GM10847 (cell line): Measurements from ENCODE around the gene STX2.

ENCODE experiments used
- POLR2A ChIP-seq: IDR thresholded peaks from 2 replicates; pipeline ENCODE4 v1.6.1; 2011; ENCODE audit not compliant: insufficient read length; ENCODE audit errors: extremely low read depth

The STX2 gene

DNA sequence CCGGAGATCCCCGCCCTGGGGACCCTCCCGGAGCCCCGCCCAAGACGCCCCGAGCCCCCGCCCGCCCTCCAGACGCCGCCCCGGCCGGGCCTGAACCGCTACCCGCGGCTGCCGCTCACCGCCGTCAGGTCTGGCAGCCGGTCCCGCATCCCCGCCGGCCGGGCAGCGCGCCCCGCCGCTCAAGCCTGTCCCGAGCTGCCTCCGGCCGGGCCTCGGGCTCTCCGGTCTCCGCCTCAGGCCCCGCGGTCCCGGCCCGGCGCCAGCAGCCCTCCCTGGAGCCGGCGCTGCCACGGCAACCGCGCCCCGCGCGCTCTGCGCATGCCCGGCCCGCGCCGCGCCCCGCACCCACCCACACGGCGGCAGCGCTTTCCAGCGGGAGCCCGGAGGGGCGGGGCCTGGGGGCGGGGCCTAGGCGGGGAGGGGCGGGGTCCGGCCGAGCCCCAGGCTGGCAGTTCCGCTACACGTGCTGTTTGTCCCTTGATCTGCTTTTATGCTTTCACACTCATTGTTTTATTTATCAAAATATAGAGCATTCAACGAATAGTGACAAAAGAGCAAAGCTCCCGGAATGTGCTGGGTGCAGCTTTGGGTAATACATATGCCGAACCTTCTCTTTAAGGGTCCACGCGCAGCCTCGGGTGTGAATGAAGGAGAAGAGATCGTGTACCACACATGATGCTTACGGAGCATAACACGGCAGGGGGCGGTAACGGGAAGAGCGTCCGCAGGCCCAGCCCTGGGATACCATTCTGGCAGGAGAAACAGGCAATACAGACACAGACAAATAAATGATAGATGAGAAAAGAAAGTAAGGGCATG lies at the start of gene STX2:
TSS of gene STX2 (minus strand) at position 300 of the 819 bp plus-strand sequence. CDS start at position 149, 151 bp downstream.
- no peak for TF ChIP-seq POLR2A

DNA sequence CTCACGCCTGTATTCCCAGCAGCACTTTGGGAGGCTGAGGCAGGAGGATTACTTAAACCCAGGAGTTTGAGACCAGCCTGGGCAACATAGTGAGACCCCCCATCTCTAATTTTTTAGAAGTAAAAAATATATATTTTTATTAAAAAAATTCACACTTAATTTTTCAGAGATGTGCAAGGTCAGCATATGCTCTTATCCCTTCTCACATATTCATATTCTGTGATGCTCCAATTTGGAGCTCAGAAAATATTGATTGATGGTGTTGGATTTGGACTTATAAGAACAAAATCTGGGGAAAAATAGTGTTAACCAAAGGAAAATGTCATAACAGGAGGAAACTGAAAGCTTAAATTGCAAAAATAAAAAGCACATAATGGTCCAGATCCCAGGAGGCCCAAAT lies 42.5 kb upstream of the STX2 start:
- no peak for TF ChIP-seq POLR2A

DNA sequence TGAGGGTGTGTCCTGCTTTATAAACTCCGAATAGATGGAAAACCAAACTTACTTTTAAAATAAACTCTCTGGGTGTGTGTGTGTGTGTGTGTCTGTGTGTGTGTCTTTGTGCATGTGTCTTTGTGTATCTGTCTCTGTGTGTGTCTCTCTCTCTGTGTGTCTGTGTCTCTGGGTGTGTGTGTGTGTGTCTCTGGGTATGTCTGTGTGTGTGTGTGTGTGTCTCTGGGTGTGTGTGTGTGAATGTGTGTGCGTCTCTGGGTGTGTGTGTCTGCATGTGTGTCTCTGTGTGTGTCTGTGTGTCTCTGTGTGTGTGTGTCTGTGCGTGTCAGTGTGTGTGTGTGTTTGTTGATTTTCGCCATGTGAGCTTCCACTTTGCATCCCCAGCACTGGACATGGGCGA lies 42.0 kb upstream of the STX2 start:
- no peak for TF ChIP-seq POLR2A

DNA sequence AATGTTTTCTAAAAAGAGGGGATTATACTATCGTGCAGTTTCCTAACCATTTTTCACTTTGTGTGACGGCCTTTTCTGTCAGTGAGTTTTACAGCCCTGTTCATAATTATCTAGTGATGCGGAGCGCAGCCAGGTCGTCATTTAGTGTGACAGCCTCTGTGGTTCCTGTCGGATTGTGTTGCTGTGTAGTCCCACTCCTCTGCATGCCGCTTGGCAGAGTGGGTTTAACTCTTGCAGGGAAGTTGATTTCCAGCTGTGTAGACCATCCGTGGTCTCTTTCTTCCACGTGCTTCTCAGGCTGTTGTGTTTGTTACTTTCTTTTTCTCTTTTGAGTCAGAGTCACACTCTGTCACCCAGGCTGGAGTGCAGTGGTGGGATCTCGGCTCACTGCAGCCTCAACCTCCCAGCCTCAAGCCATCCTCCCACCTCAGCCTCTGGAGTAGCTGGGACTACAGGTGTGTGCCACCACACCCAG lies 41.4 kb upstream of the STX2 start:
- no peak for TF ChIP-seq POLR2A

DNA sequence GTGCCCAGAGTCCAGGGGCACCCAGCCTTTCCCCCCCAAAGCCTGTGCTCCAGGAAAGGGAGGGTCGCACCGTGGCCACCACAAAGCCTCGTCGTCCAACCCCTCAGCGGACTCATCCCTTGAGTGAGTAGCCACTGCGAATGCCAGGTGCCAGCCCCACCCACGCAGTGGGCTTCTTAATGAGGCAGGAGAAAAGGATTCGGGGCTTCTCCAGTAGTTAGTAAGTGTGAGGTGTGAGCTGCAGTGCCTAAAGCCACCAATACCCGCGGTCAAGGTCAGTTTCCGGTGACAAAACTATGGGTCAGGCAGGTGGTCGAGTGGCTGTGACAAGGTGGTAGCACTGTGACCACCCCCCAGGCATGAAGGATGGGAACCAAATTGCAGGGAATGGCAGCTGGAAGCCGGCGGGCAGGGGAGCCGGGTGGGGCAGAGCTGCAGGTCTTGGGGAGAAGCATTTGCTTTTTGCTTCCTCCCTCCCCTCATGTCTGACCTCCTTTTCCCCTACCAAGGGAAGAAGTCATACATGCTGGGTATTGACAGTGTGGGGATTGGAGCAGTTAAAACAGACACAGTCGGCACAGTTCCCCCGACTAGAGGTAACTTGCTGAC lies 40.8 kb upstream of the STX2 start:
- no peak for TF ChIP-seq POLR2A

DNA sequence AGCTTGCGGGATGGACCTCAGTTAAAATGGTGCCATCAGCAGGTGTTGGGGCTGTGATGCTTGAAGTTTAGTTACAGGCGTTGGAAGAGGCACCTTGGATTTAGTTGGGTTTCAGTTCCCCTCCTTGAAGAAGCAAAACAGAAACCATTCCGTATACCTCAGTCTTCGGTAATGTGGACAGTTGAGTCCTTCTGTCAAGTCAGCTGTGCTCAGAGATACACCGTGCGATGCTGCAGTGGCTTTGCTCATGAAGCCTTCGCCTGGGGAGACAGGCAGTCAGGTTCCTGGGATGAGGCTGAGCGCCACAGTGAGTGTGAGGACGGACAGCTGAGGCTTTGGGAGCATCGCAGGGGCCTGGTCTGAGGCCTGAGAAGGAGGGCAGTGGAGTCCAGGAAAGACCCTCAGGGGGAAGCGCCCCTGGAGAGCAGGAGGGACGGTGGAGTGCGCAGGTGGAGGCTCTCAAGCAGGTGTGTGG lies 40.2 kb upstream of the STX2 start:
- no peak for TF ChIP-seq POLR2A

DNA sequence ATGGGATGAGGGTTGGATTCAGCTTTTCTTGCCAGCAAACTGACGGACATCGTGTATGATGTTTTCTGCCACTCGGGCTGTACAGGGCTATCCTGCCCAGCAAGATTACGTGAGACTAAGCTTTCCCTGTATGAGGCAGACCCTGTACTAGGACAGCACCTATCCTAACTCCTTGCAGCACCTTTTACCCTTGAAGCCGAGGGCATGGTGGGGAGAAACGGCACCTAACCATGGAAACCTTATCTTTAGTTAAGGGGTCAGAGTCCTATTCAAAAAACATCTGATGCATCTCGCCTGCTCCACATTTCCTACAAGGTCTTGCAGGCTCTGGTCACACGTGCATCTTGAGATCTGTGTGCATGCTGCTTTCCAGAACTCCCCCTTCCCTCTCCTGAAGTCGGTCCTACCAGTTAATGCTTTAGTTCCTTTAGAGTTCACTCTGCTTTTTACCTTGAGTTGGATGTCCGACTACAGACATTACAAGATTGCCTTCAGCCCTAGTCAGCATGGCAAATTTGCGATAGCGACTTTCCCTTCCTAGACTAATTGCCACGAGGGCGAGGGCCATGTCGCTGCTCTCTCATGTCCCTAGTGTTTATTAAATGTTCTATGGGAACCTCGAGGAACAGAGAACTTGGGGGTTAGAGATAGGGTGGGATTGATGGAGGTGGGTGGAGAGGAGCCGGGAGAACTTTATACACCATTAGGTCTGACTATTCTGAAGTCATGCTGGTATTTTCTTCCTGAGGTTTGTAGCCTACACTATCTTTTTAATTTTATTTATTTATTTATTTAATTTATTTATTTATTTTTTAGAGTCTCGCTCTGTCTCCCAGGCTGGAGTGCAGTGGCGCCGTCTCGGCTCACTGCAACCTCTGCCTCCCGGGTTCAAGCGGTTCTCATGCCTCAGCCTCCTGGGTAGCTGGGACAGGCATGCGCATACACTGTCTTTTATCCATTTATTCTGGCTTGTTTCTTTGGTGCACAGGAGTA lies 39.4 kb upstream of the STX2 start:
- no peak for TF ChIP-seq POLR2A

DNA sequence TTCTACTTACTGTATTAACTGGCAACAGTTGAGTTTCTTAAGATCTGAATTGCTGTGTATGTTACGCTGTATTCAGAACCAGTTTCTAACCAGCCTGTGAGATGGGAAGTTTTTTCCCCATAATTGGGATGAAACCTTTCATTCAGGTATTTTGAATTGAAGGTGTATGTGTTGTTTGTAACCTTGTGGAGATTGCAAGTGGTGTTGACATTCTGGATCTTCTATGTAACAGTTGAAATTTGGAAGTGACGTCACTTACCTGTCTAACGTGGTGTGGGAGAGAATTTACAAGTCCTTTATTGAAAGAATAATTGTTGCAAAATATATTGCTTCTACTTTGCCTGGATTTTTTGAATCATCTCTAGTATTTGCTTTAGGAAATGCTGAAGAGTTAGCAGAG lies 38.3 kb upstream of the STX2 start:
- no peak for TF ChIP-seq POLR2A

DNA sequence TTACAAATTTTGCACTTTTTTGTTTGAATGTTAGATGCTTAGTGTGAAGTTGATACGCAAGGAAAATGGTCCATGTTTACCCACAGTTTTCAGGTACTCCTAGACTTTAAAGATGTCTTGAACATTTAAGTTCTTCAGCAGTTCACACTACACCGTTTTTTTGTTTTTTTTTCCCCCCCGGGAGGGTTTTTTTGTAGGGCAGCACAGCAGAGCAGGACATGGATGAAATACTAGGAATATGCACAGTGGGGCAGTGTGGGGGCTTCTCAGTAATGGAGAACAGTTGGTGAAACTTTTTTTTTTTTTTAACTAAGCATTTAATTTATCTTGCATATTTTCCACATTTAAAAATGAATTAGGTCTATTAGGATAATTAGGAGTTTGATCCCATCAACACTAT lies 37.7 kb upstream of the STX2 start:
- TF ChIP-seq POLR2A = no peak

DNA sequence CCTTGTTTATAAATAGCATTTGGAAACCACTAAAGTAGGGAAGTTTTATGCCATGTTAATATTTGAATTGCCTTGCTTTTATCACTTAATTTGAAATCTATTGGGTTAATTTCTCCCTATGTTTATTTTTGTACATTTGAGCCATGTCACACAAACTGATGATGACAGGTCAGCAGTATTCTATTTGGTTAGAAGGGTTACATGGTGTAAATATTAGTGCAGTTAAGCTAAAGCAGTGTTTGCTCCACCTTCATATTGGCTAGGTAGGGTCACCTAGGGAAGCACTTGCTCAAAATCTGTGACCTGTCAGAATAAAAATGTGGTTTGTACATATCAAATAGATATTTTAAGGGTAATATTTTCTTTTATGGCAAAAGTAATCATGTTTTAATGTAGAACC lies 37.2 kb upstream of the STX2 start:
- no peak for TF ChIP-seq POLR2A

DNA sequence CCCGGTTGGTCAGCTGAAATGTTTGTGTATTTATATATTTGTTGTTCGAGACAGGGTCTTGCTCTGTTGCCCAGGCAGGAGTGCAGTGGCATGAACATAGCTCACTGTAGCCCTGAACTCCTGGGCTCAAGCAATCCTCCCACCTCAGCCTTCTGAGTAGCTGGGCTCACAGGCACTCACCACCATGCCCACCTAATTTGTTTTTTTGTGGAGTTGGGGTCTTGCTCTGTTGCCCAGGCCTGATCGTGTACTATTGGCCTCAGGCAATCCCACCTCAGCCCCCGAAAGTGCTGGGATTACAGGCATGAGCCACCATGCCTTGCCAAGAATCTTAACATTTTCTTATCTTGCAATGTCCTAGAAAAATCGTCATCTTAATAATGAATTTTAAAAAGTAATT lies 36.1 kb upstream of the STX2 start:
- TF ChIP-seq POLR2A = no peak

DNA sequence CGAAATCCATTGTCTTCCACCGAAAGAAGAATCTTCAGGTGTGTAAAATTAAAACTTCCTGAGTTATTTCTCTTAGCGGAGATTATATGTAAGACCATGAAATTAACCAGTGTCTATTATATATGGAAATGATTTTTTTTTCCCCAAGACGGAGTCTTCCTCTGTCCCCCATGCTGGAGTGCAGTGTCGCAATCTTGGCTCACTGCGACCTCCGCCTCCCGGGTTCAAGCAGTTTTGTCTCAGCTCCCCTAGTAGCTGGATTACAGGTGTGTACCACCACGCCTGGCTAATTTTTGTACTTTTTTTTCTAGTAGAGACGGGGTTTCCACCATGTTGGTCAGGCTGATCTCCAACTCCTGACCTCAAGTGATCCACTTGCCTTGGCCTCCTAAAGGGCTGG lies 35.6 kb upstream of the STX2 start:
- no peak for TF ChIP-seq POLR2A

DNA sequence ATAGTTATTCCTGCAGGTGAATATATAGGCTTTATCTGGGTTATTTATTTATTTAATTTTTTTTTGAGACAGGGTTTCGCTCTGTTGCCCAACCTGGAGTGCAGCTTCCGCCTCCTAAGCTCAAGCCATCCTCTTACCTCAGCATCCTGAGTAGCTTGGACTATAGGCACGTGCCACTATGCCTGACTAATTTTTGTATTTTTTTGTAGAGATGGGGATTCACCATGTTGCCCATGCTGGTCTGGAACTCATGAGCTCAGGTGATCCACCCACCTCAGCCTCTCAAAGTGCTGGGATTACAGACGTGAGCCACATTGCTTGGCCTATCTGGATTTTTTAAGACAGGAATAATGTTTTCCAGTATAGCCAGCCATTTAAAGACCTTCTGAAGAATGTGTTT lies 34.8 kb upstream of the STX2 start:
- no peak for TF ChIP-seq POLR2A

DNA sequence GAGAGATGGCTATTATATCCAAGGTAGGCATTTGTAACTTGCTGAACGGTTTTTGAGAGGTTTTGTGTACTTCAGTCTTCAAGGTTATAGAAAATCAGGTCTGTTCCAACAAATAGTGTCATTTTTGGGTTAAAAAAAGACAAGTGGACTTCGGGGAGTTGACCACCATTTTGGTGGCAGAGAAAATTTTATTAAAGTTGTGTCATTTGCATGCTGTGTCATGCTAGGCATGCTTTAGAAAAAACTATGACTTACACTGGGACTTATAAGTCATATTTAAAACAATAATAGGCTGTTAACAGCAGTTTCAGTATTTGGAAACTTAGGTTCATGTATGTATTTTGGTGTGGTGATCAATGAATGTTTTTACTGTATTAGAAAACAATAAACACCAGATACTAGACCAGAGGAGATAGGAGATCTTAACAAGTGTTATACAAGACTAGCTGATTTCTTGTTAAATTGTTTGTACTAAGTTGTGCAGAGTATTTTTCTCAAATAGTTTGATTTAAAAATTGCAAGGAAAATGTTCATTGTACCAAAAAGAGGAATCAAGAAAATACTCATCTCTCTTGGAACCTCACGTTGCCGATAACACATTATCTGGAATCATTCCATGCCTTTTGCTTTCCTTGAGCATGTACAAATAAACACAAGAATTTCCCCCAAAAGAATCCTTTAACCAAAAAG lies 34.2 kb upstream of the STX2 start:
- no peak for TF ChIP-seq POLR2A
